ENCODE data around the gene NOTCH3. TPM values are rescaled to one million over a fixed set of nuclear protein-coding genes. Genes with fewer than 3 reads are reported as not detected.

Gene NOTCH3
- total and polyA plus RNA-seq, 2 donors from 2014 or later = 15.1 to 92.3 TPM

DNA sequence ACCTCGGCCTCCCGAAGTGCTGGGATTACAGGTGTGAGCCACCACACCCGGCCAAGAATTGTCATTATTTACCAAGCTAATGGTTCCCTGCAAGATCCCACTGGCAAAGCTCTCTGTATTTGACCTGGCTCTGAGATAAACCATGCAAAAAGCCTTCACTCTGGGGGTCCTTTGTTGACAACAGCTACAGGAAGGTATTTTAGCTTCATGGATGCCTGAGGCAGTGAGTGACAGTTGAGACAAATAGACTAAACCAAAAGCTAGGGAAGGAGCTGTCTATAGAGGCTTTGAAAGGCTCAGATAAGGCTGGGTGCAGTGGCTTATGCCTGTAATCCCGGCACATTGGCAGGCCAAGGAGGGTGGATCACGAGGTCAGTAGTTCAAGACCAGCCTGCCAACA, 45.5 kb downstream of the NOTCH3 start:
- Histone ChIP-seq H3K4me1 (ENCODE audit: control insufficient read depth in 2 of 3, insufficient read depth in 2 of 3, low read depth in 1 of 3, low read length in 3 of 3) (no peaks in the 10 kb centered on the region), H3K27ac (ENCODE audit: low read depth in 2 of 2, low read length in 2 of 2) (no peak overlapping the region)

DNA sequence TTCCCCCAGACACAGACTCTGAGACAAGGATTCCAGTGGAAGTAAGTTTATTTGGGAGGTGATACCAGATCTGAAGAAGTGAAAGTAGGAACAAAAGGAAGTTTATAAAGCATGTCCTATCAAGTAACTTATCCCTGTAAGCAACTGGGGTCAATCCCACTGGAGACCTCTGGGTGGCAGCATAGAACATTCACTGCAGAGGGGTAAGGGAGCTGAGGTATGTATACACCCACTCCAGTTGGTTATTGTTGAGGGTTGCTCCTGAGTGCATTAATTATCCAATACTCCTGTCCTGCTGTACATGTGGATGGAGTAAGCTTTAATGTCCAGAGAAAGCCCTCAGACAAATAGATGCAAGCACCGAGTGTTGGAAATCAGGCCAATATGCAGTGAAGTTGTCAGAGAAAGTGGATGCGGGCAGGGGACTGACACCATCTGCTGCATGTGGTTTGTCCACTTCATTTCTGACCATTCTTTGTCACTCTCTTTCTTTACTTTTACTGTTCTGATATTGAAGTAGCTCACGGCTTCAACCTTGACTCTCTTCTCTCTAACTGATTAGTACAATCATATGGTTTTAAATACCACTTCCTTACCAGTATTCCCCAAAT, 46.7 kb downstream of the NOTCH3 start:
- H3K36me3 ChIP-seq (ENCODE audit: control insufficient read depth in 2 of 3, insufficient read depth in 3 of 3, low read length in 3 of 3) = no peaks in the 10 kb centered on the region
- peaks cover 0 to 9% (median 0%) of the 10 kb centered on the region in 3 donors for H3K9me3 ChIP-seq (ENCODE audit: control insufficient read depth in 2 of 3, insufficient read depth in 1 of 3, low read length in 3 of 3)
- DNase-seq (peak in 2 of 5 donors; percentile 25 to 38), FAIRE-seq (no peak)
- TF ChIP-seq, protein P1, sequence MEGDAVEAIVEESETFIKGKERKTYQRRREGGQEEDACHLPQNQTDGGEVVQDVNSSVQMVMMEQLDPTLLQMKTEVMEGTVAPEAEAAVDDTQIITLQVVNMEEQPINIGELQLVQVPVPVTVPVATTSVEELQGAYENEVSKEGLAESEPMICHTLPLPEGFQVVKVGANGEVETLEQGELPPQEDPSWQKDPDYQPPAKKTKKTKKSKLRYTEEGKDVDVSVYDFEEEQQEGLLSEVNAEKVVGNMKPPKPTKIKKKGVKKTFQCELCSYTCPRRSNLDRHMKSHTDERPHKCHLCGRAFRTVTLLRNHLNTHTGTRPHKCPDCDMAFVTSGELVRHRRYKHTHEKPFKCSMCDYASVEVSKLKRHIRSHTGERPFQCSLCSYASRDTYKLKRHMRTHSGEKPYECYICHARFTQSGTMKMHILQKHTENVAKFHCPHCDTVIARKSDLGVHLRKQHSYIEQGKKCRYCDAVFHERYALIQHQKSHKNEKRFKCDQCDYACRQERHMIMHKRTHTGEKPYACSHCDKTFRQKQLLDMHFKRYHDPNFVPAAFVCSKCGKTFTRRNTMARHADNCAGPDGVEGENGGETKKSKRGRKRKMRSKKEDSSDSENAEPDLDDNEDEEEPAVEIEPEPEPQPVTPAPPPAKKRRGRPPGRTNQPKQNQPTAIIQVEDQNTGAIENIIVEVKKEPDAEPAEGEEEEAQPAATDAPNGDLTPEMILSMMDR (IDR thresholded peaks at IDR 0.05; ENCODE audit: borderline replicate concordance, extremely low read depth, insufficient read depth) = peak; percentile 11
- intact Hi-C loops (cut with DNase I) = no loop called here
- no peaks in the 10 kb centered on the region for H3K4me1 ChIP-seq (ENCODE audit: control insufficient read depth in 2 of 3, insufficient read depth in 2 of 3, low read depth in 1 of 3, low read length in 3 of 3)
- no peak overlapping the region for H3K9ac ChIP-seq (ENCODE audit: low read length in 3 of 3)
- no peaks in the 10 kb centered on the region for H3K27me3 ChIP-seq (ENCODE audit: control insufficient read depth, insufficient read depth, low read length)
- H3K4me3 ChIP-seq (ENCODE audit: low read length in 3 of 3) = no peak overlapping the region
- no peak overlapping the region for H3K27ac ChIP-seq (ENCODE audit: low read depth in 2 of 2, low read length in 2 of 2)

More for the DNA sequence above, 45.5 kb downstream of the NOTCH3 start:
- H3K27me3 ChIP-seq (ENCODE audit: control insufficient read depth, insufficient read depth, low read length) = no peaks in the 10 kb centered on the region
- no peak overlapping the region for H3K4me3 ChIP-seq (ENCODE audit: low read length in 3 of 3)
- H3K9ac ChIP-seq (ENCODE audit: low read length in 3 of 3) = no peak overlapping the region
- TF ChIP-seq, protein P1 (IDR thresholded peaks at IDR 0.05; ENCODE audit: borderline replicate concordance, extremely low read depth, insufficient read depth) = no peak
- intact Hi-C loops (cut with DNase I) = no loop called here
- H3K9me3 ChIP-seq (ENCODE audit: control insufficient read depth in 2 of 3, insufficient read depth in 1 of 3, low read length in 3 of 3) = peaks cover 0 to 16% (median 0%) of the 10 kb centered on the region in 3 donors
- DNase-seq (no peak), FAIRE-seq (no peak)
- H3K36me3 ChIP-seq (ENCODE audit: control insufficient read depth in 2 of 3, insufficient read depth in 3 of 3, low read length in 3 of 3) = peaks cover 0 to 2% (median 0%) of the 10 kb centered on the region in 3 donors

DNA sequence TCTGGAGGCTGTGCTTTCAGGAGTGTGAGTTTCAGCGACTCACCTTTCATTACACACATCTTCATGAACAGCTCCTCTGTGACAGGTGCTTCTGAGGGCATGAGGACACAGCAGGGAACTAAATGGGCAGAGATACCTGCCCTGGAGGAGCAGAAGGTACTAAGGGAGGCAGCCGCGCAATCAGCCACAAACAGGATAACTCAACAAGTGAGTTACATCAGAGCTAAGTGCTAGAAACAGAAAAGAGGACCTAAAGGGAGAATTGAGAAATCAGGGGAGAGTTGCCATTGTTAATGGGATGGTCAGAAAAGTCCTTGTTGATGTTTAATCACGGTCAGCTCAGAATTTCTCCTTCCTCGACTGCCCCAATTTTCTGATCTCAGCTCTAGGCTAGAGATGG, 51.1 kb downstream of the NOTCH3 start:
- Histone ChIP-seq H3K9ac (ENCODE audit: low read length in 3 of 3) (no peak overlapping the region), H3K9me3 (ENCODE audit: control insufficient read depth in 2 of 3, insufficient read depth in 1 of 3, low read length in 3 of 3) (peaks cover 0 to 8% (median 0%) of the 10 kb centered on the region in 3 donors), H3K4me1 (ENCODE audit: control insufficient read depth in 2 of 3, insufficient read depth in 2 of 3, low read depth in 1 of 3, low read length in 3 of 3) (no peaks in the 10 kb centered on the region), H3K36me3 (ENCODE audit: control insufficient read depth in 2 of 3, insufficient read depth in 3 of 3, low read length in 3 of 3) (no peaks in the 10 kb centered on the region), H3K27ac (ENCODE audit: low read depth in 2 of 2, low read length in 2 of 2) (no peak overlapping the region), H3K4me3 (ENCODE audit: low read length in 3 of 3) (no peak overlapping the region), H3K27me3 (ENCODE audit: control insufficient read depth, insufficient read depth, low read length) (no peaks in the 10 kb centered on the region)
- no peak for DNase-seq
- TF ChIP-seq, protein P1 (IDR thresholded peaks at IDR 0.05; ENCODE audit: borderline replicate concordance, extremely low read depth, insufficient read depth) = no peak
- intact Hi-C loops (cut with DNase I) = no loop called here
- no peak for FAIRE-seq

DNA sequence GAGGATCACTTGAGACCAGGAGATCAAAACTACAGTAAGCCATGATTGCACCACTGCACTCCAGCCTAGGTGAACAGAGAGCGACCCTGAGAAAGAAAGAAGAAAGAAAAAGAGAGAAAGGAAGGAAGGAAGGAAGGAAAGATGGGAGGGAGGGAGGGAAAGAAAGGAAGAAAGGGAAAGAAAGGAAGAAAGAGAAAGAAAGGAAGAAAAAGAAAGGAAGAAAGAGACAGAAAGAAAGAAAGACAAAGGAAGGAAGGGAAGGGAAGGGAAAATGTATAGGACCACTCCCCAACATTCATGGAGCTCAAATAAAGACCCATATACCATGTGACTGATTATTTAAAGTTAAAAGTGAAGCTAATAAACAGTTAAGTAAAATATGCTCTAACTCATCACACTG, 53.7 kb downstream of the NOTCH3 start:
- Histone ChIP-seq H3K27me3 (ENCODE audit: control insufficient read depth, insufficient read depth, low read length) (no peaks in the 10 kb centered on the region), H3K4me1 (ENCODE audit: control insufficient read depth in 2 of 3, insufficient read depth in 2 of 3, low read depth in 1 of 3, low read length in 3 of 3) (no peaks in the 10 kb centered on the region), H3K9me3 (ENCODE audit: control insufficient read depth in 2 of 3, insufficient read depth in 1 of 3, low read length in 3 of 3) (no peaks in the 10 kb centered on the region), H3K4me3 (ENCODE audit: low read length in 3 of 3) (no peak overlapping the region), H3K9ac (ENCODE audit: low read length in 3 of 3) (no peak overlapping the region), H3K36me3 (ENCODE audit: control insufficient read depth in 2 of 3, insufficient read depth in 3 of 3, low read length in 3 of 3) (no peaks in the 10 kb centered on the region), H3K27ac (ENCODE audit: low read depth in 2 of 2, low read length in 2 of 2) (no peak overlapping the region)
- TF ChIP-seq, protein P1 (IDR thresholded peaks at IDR 0.05; ENCODE audit: borderline replicate concordance, extremely low read depth, insufficient read depth) = no peak
- FAIRE-seq (no peak), DNase-seq (no peak)
- intact Hi-C loops (cut with DNase I) = no loop called here

All from kidney (tissue), 14 donors.